IMR-90 (cell line): Measurements from ENCODE around the gene OR52W1. TPM values are rescaled to one million over a fixed set of nuclear protein-coding genes. Genes with fewer than 3 reads are reported as not detected.

Experiments
- ATAC-seq: fragments of 200-7000 bp; cut with Tn5 transposase; 2 replicates; pipeline ENCODE4 v1.9.1; 2020; ENCODE audit warnings: low read depth, mild to moderate bottlenecking, moderate library complexity
- BruUV-seq: library from RNA; stranded (reverse); fragments of 400-500 nt; replicated peaks from 2 replicates; lab custom pipeline; 2021; lab: Mats Ljungman, UMichigan
- CTCF ChIA-PET: fragments of 300-600 bp; formaldehyde crosslinking; extraction: SDS; loops from one replicate; lab custom pipeline; 2021; ENCODE audit warnings: antibody characterized with exemption; lab: Yijun Ruan, JAX
- POLR2A ChIA-PET: fragments of 300-600 bp; sonication (Branson Sonifier 250); formaldehyde crosslinking; loops from one replicate; lab custom pipeline; 2022; ENCODE audit warnings: antibody characterized with exemption; ENCODE audit not compliant: unreplicated experiment; lab: Charles Lee
- DNase-seq: peaks from one replicate; pipeline ENCODE4 v3.0.0; 2013
- H2AFZ ChIP-seq: replicated peaks from 2 replicates; pipeline ENCODE3; 2013; ENCODE audit warnings: low read length, mild to moderate bottlenecking; ENCODE audit not compliant: poor library complexity
- H2AK5ac ChIP-seq: 2 replicates; pipeline ENCODE4 v1.6.1; 2013; ENCODE audit warnings: low read depth, low read length, inconsistent platforms
- H2AK9ac ChIP-seq: replicated peaks from 2 replicates; pipeline ENCODE3; 2013; ENCODE audit warnings: mild to moderate bottlenecking, low read depth, low read length, moderate library complexity; ENCODE audit not compliant: poor library complexity
- H2BK120ac ChIP-seq: 2 replicates; pipeline ENCODE4 v1.6.1; 2013; ENCODE audit warnings: low read depth, low read length, inconsistent platforms
- H2BK15ac ChIP-seq: 3 replicates; pipeline ENCODE4 v1.6.1; 2013; ENCODE audit warnings: low read depth, low read length, inconsistent platforms
- H2BK20ac ChIP-seq: 2 replicates; pipeline ENCODE4 v1.6.1; 2013; ENCODE audit warnings: low read depth, mild to moderate bottlenecking, inconsistent platforms, low read length, moderate library complexity
- H2BK5ac ChIP-seq: 2 replicates; pipeline ENCODE4 v1.6.1; 2013; ENCODE audit warnings: mild to moderate bottlenecking, low read depth, low read length, inconsistent platforms; ENCODE audit not compliant: poor library complexity, severe bottlenecking
- H3K14ac ChIP-seq: replicated peaks from 2 replicates; pipeline ENCODE4 v1.6.1; 2013; ENCODE audit warnings: low read depth, low read length, inconsistent platforms
- H3K18ac ChIP-seq: 2 replicates; pipeline ENCODE4 v1.6.1; 2013; ENCODE audit warnings: low read depth, low read length, control low read depth
- H3K23ac ChIP-seq: 2 replicates; pipeline ENCODE4 v1.6.1; 2013; ENCODE audit warnings: low read depth, low read length, inconsistent platforms
- H3K27ac ChIP-seq: 2 replicates; pipeline ENCODE4 v1.5.1; 2013; ENCODE audit warnings: mild to moderate bottlenecking, control low read depth, low read length; ENCODE audit not compliant: insufficient read depth
- H3K27me3 ChIP-seq: 2 replicates; pipeline ENCODE4 v1.6.1; 2013; ENCODE audit warnings: low read length; ENCODE audit not compliant: control insufficient read depth, insufficient read depth
- H3K36me3 ChIP-seq: 2 replicates; pipeline ENCODE4 v1.6.1; 2013; ENCODE audit warnings: low read length, mixed read lengths; ENCODE audit not compliant: control insufficient read depth, insufficient read depth
- H3K4ac ChIP-seq: 2 replicates; pipeline ENCODE4 v1.6.1; 2013; ENCODE audit warnings: low read depth, low read length, inconsistent platforms
- H3K4me1 ChIP-seq: 2 replicates; pipeline ENCODE4 v1.6.1; 2013; ENCODE audit warnings: low read length, mixed read lengths; ENCODE audit not compliant: control insufficient read depth, insufficient read depth
- H3K4me2 ChIP-seq: 2 replicates; pipeline ENCODE4 v1.6.1; 2013; ENCODE audit warnings: low read depth, mild to moderate bottlenecking, control low read depth, low read length, moderate library complexity
- H3K4me3 ChIP-seq: 2 replicates; pipeline ENCODE4 v1.5.1; 2013; ENCODE audit warnings: low read depth, mild to moderate bottlenecking, control low read depth, low read length, moderate library complexity; ENCODE audit not compliant: insufficient read depth
- H3K56ac ChIP-seq: 2 replicates; pipeline ENCODE4 v1.6.1; 2013; ENCODE audit warnings: low read length, inconsistent platforms; ENCODE audit not compliant: insufficient read depth; ENCODE audit errors: extremely low read depth
- H3K79me1 ChIP-seq, 2 experiments: 2 replicates each; pipeline ENCODE4 v1.6.1; 2013; ENCODE audit warnings: low read length in 2 of 2, inconsistent platforms in 1 of 2, low read depth in 1 of 2
- H3K9ac ChIP-seq: 2 replicates; pipeline ENCODE4 v1.6.1; 2013; ENCODE audit warnings: low read depth, low read length, control low read depth
- H3K9me1 ChIP-seq: 2 replicates; pipeline ENCODE4 v1.6.1; 2013; ENCODE audit warnings: low read length, inconsistent platforms; ENCODE audit not compliant: insufficient read depth
- H3K9me3 ChIP-seq: 2 replicates; pipeline ENCODE4 v1.6.1; 2013; ENCODE audit warnings: low read length; ENCODE audit not compliant: control insufficient read depth, insufficient read depth
- H4K20me1 ChIP-seq: 2 replicates; pipeline ENCODE4 v1.6.1; 2013; ENCODE audit warnings: low read length, inconsistent platforms; ENCODE audit not compliant: insufficient read depth
- H4K5ac ChIP-seq: 2 replicates; pipeline ENCODE4 v1.6.1; 2013; ENCODE audit warnings: mild to moderate bottlenecking, low read depth, low read length, control low read depth
- H4K8ac ChIP-seq, 2 experiments: 2 replicates each; pipeline ENCODE4 v1.6.1; 2013; ENCODE audit warnings: low read depth in 2 of 2, low read length in 2 of 2, control low read depth in 1 of 2, inconsistent platforms in 1 of 2
- H4K91ac ChIP-seq: 2 replicates; pipeline ENCODE4 v1.6.1; 2013; ENCODE audit warnings: low read depth, low read length, inconsistent platforms; ENCODE audit not compliant: insufficient read depth
- BHLHE40 ChIP-seq: fragments of 150-350 bp; IDR thresholded peaks from 2 replicates; pipeline ENCODE4 v1.6.1; 2016; ENCODE audit warnings: mild to moderate bottlenecking, low read depth, low read length
- CEBPB ChIP-seq: IDR thresholded peaks from 2 replicates; pipeline ENCODE4 v1.6.1; 2012; ENCODE audit warnings: low read depth, low read length, improper control_type of control experiment
- CHD1 ChIP-seq: IDR thresholded peaks from 2 replicates; pipeline ENCODE4 v1.6.1; 2012; ENCODE audit warnings: low read depth, low read length, improper control_type of control experiment
- FOS ChIP-seq: fragments of 150-350 bp; IDR thresholded peaks from 2 replicates; pipeline ENCODE4 v1.6.1; 2016; ENCODE audit warnings: low read depth, low read length
- MAFK ChIP-seq: IDR thresholded peaks from 2 replicates; pipeline ENCODE4 v1.6.1; 2012; ENCODE audit warnings: low read depth, low read length, improper control_type of control experiment
- MAZ ChIP-seq: IDR thresholded peaks from 2 replicates; pipeline ENCODE4 v1.6.1; 2012; ENCODE audit warnings: low read depth, mild to moderate bottlenecking, low read length, improper control_type of control experiment, moderate library complexity, borderline replicate concordance
- MXI1 ChIP-seq: IDR thresholded peaks from 2 replicates; pipeline ENCODE4 v1.6.1; 2012; ENCODE audit warnings: low read depth, mild to moderate bottlenecking, low read length, moderate library complexity, borderline replicate concordance
- NFE2L2 ChIP-seq: fragments of 150-350 bp; IDR thresholded peaks from 2 replicates; pipeline ENCODE4 v1.6.1; 2016; ENCODE audit warnings: low read depth, mild to moderate bottlenecking, low read length
- POLR2A ChIP-seq: IDR thresholded peaks from 2 replicates; pipeline ENCODE4 v1.6.1; 2012; ENCODE audit warnings: mild to moderate bottlenecking, low read depth, low read length
- RAD21 ChIP-seq: IDR thresholded peaks from 2 replicates; pipeline ENCODE4 v1.6.1; 2012; ENCODE audit warnings: low read length, improper control_type of control experiment
- RCOR1 ChIP-seq: IDR thresholded peaks from 2 replicates; pipeline ENCODE4 v1.6.1; 2012; ENCODE audit warnings: mild to moderate bottlenecking, low read length, improper control_type of control experiment; ENCODE audit not compliant: insufficient replicate concordance
- RFX5 ChIP-seq: IDR thresholded peaks from 2 replicates; pipeline ENCODE4 v1.8.0; 2012; ENCODE audit warnings: low read depth, mild to moderate bottlenecking, low read length, moderate library complexity
- SMC3 ChIP-seq: fragments of 150-350 bp; IDR thresholded peaks from 2 replicates; pipeline ENCODE4 v1.6.1; 2016; ENCODE audit warnings: low read depth, mild to moderate bottlenecking, antibody characterized with exemption, low read length, moderate library complexity
- WGBS, 2 experiments: methylation state at CpG; one replicate each; pipeline versions ENCODE4 v1.1.5 to v1.1.7; 2013; ENCODE audit warnings: missing lambda C conversion rate in 2 of 2; ENCODE audit not compliant: insufficient read length in 1 of 2; ENCODE audit errors: extremely low coverage in 2 of 2; 5-methylcytosine and 5-hydroxymethylcytosine counted together
- dilution Hi-C: fragments of 300-500 bp; cut with HindIII; formaldehyde crosslinking; loops from one replicate; pipeline ENCODE4 v1.14.3; 2018; ENCODE audit warnings: low sequenced_read_pairs; ENCODE audit not compliant: unreplicated experiment
- in situ Hi-C: fragments of 300-500 bp; cut with MboI; formaldehyde crosslinking; loops from 3 replicates; pipeline ENCODE4 v1.14.3; 2019; ENCODE audit warnings: low sequenced_read_pairs, inconsistent platforms, mixed read lengths
- intact Hi-C: fragments of 100-400 bp; cut with micrococcal nuclease; formaldehyde crosslinking; loops from 2 replicates; pipeline ENCODE4 v1.10.0; 2022
- polyA plus RNA-seq, 3 experiments: library from polyadenylated mRNA; depleted of rRNA; stranded (reverse); fragments of >200 nt; gene quantifications; 2 replicates each; pipeline ENCODE4 v1.2.3, GENCODE V29; 2012; ENCODE audit warnings: low replicate concordance in 1 of 3
- total RNA-seq: library from RNA; depleted of rRNA; stranded (reverse); fragments of >200 nt; gene quantifications from 2 replicates; pipeline ENCODE4 v1.2.3, GENCODE V29; 2012
- TF ChIP-seq, protein P1 (sequence below): fragments of 150-350 bp; IDR thresholded peaks from 2 replicates; pipeline ENCODE4 v1.6.1; 2016; ENCODE audit warnings: low read depth, mild to moderate bottlenecking, low read length, moderate library complexity, borderline replicate concordance
- TF ChIP-seq, protein P2 (sequence below): fragments of 150-350 bp; IDR thresholded peaks from 2 replicates; pipeline ENCODE4 v1.6.1; 2017; ENCODE audit warnings: mild to moderate bottlenecking, antibody characterized with exemption, low read length, low read depth

Gene OR52W1
- total and polyA plus RNA-seq, 2 of the 4 experiments (the other 2 are of a cell fraction) = not detected

DNA sequence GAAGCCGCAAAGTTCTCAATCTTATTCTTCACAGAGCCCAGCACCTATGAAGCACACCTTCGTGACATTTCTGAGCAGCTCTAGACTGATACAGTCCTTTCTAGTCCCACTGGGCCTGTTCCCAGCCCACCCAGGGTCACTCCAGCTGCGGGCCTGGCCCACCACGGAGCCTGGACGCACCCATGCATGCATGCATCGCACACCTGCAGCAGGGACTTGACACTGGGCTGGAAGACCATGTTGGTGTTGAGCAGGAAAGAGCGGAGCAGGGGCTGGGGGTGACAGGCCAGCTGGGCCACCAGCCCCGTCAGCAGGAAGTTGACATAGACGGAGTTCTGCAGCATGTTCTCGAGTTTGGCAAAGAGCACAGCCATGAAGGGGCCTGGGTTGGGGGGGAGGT lies 15.5 kb downstream of the OR52W1 start:
- no peak overlapping the region for H4K8ac ChIP-seq
- no TSS peak for BruUV-seq
- H3K27ac ChIP-seq = no peak overlapping the region
- H3K4ac ChIP-seq = no peak overlapping the region
- no peak overlapping the region for H3K23ac ChIP-seq
- H4K5ac ChIP-seq = no peak overlapping the region
- H2BK20ac ChIP-seq = no peak overlapping the region
- no peak overlapping the region for H3K9ac ChIP-seq
- no peak overlapping the region for H2AK5ac ChIP-seq
- TF ChIP-seq CHD1 (no peak), MAFK (no peak), MAZ (no peak), POLR2A (no peak), RFX5 (no peak), NFE2L2 (no peak), MXI1 (no peak), RCOR1 (no peak), BHLHE40 (no peak), RAD21 (no peak), FOS (no peak), CEBPB (no peak), SMC3 (no peak)
- TF ChIP-seq, protein P1, sequence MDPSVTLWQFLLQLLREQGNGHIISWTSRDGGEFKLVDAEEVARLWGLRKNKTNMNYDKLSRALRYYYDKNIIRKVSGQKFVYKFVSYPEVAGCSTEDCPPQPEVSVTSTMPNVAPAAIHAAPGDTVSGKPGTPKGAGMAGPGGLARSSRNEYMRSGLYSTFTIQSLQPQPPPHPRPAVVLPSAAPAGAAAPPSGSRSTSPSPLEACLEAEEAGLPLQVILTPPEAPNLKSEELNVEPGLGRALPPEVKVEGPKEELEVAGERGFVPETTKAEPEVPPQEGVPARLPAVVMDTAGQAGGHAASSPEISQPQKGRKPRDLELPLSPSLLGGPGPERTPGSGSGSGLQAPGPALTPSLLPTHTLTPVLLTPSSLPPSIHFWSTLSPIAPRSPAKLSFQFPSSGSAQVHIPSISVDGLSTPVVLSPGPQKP = no peak
- TF ChIP-seq, protein P2, sequence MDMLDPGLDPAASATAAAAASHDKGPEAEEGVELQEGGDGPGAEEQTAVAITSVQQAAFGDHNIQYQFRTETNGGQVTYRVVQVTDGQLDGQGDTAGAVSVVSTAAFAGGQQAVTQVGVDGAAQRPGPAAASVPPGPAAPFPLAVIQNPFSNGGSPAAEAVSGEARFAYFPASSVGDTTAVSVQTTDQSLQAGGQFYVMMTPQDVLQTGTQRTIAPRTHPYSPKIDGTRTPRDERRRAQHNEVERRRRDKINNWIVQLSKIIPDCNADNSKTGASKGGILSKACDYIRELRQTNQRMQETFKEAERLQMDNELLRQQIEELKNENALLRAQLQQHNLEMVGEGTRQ = no peak
- no peak overlapping the region for H3K14ac ChIP-seq
- ChIA-PET CTCF (no interaction called here), POLR2A (no interaction called here)
- H3K56ac ChIP-seq = no peak overlapping the region
- dilution Hi-C loops (no loop called here), intact Hi-C loops (no loop called here), in situ Hi-C loops (no loop called here)
- WGBS, 2 experiments = 100% methylated on average over 1 of the region's 10 CpGs; no CpG with 5 or more reads in 1 of the 2 experiments
- ATAC-seq (no peak), DNase-seq (no peak)
- H3K79me1 ChIP-seq = peaks cover 8% of the 10 kb centered on the region in 2 experiments; a peak in 3 of 4 replicates
- peaks cover 2% of the 10 kb centered on the region; the same call in 1 of the 2 replicates for H3K9me1 ChIP-seq
- no peak overlapping the region for H2AK9ac ChIP-seq
- H3K36me3 ChIP-seq = peaks cover 49% of the 10 kb centered on the region
- no peaks in the 10 kb centered on the region for H3K9me3 ChIP-seq
- H3K4me1 ChIP-seq = peaks cover 13% of the 10 kb centered on the region
- no peaks in the 10 kb centered on the region for H3K27me3 ChIP-seq
- no peak overlapping the region for H2BK5ac ChIP-seq
- peaks cover 3% of the 10 kb centered on the region; the same call in 1 of the 2 replicates for H4K20me1 ChIP-seq
- H2AFZ ChIP-seq = no peak overlapping the region
- no peak overlapping the region for H3K18ac ChIP-seq
- no peak overlapping the region for H3K4me3 ChIP-seq
- H2BK15ac ChIP-seq = no peak overlapping the region
- H3K4me2 ChIP-seq = no peak overlapping the region
- H2BK120ac ChIP-seq = no peak overlapping the region
- H4K91ac ChIP-seq = no peak overlapping the region
